ENCODE data around the gene FGR.
A peak's percentile ranks its signal among the peaks of the same experiment; 100 is the strongest.

The FGR gene

DNA sequence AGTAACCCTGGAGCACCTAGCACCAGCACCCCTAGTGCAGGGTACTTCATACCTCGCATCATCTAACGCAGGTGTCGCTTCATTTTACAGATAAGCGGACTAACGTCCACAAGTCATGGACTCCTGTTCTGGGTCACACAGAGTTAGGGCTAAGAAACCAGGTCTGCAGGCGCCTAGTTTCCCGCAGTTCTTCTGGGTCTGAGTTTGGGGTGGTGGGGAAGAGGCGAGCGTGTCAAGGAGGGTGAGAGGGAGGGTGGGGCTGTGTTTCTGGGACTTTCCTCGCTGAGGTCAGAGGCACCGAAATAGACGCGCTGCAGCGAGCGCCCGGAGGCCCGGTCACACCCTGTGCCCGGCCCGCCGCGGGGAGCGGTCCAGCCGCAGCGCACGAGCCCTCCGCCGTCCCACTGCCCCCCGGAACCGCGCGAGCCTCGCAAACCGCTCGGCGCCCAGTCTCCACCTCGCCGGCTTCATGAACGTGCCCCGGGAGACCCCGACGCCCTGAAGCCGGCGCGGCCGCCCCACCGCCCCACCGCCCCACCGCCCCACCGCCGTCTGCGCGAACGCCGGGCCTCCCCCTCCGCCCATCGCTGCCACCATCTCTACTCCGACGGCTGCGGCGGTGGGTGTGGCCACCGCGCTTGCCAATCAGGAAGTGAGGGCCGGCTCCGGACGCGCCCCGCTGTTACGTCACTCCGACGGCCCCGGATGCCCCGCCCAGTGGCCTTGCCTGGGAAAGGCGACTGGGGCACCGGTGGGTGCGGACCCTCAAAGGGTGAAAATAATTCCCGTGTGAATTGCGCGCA is 24.7 kb upstream of the FGR start:
- TF ChIP-seq, protein P1, sequence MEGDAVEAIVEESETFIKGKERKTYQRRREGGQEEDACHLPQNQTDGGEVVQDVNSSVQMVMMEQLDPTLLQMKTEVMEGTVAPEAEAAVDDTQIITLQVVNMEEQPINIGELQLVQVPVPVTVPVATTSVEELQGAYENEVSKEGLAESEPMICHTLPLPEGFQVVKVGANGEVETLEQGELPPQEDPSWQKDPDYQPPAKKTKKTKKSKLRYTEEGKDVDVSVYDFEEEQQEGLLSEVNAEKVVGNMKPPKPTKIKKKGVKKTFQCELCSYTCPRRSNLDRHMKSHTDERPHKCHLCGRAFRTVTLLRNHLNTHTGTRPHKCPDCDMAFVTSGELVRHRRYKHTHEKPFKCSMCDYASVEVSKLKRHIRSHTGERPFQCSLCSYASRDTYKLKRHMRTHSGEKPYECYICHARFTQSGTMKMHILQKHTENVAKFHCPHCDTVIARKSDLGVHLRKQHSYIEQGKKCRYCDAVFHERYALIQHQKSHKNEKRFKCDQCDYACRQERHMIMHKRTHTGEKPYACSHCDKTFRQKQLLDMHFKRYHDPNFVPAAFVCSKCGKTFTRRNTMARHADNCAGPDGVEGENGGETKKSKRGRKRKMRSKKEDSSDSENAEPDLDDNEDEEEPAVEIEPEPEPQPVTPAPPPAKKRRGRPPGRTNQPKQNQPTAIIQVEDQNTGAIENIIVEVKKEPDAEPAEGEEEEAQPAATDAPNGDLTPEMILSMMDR (IDR thresholded peaks at IDR 0.05) = no peak

DNA sequence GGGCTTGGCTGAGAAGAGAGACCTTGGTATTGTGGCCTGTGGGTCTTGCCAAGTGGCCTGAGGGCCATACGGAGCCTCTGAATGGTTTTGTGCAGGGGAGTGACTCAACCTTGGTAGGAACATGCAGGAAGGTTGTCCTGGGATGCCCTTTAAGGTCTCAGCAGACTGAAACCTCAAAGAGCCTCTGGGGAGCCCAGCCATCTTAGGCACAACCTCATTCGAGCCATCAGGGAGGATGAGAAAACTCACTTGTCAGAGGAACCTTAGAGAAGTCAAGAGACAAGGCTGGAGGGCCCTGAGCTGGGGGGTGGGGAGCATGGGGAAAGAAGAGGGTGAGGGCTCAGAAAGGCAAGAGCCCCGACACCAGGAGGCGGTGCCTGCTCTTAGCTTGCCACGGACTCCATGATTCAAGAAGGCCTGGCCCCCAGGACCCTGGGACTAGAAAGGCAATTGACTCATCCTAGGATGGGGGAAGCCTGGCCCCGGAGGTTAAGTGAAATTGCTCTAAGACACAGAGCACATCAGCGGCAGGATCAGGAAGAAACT is 24.0 kb upstream of the FGR start:
- TF ChIP-seq, protein P1 (IDR thresholded peaks at IDR 0.05) = no peak
- H3K27ac ChIP-seq = peak overlapping the region; percentile 77 to 97
- peak overlapping the region; percentile 80 for H3K4me3 ChIP-seq
- no peak for DNase-seq (ENCODE audit: low spot score)

More for the DNA sequence above, 24.7 kb upstream of the FGR start:
- DNase-seq (ENCODE audit: low spot score) = peak; percentile 93
- H3K27ac ChIP-seq = peak overlapping the region; percentile 77 to 97
- peak overlapping the region; percentile 80 for H3K4me3 ChIP-seq

DNA sequence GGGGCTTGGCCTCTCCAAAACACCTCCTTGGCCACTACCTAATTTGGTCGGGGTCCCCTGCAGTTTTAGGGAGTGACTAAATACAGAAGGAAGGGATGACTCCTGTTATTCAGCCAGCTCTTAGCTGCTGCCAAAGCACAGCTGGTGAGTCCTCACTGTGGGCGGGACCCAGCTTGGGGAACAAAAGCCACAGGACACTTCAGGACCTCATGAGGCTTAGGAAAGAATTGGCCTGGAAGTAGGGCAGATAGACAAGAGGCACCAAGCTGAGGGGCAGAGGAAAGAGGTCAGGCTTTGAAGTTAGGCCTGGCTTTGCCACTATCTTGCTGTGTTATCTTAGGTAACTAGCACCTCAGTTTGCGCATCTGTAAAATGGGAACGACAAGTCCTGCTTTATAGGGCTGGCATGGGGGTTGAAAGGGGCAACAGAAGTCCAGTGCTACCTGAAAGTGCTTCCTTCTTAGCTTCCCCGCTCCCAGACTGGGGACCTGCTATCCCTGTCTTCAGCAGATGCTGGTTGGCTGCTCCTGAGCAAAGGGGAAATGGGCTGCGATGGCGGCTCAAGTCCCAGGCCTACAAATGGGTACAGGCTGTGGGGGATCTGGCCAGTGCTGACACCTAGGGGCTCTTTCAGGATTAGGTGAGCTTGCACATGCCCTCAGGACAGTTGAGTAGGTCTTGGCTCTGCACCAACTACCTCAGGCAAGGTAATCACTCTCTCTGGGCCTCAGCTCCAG is 21.3 kb upstream of the FGR start:
- Histone ChIP-seq H3K4me3 (no peak overlapping the region), H3K27ac (peak overlapping the region; percentile 50 to 74)
- no peak for DNase-seq (ENCODE audit: low spot score)
- TF ChIP-seq, protein P1 (IDR thresholded peaks at IDR 0.05) = no peak

DNA sequence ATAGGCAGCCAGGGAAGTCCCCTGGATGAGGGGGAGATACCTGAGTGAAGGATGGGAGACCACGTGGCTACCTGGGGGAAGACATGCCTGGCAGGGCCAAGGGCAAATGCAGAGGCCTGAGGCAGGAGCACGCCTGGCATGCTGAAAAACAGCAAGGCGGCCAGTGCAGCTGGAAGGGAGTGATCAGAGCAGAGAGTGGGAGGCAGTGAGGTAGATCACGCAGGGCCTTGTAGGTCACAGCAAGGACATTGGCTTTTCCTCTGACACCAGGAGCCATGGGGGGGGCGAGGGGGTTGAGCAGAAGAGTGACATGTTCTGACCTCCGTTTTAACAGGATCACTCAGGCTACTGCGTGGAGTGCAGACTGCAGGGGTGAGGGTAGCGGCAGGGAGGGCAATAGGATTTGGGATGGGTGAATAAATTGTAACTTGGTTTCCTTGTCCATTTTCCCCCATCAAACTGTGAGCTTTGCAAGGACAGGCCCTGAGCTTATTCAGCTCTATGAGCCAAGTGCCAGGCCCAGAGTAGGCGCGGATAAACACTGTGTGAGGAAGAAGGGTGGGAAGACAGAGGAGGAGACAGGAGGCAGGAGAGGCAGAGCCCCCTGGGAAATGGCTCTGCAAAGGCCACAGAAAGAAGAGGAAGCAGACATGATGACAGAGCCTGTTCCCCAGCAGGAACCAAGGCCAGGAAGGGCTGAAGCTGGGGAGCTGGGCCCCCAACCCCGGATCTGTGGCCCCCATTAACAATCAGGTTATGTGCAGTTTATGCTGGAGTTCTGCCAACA is 20.4 kb upstream of the FGR start:
- TF ChIP-seq, protein P1 (IDR thresholded peaks at IDR 0.05) = no peak
- Histone ChIP-seq H3K27ac (peak overlapping the region; percentile 50 to 74), H3K4me3 (no peak overlapping the region)
- no peak for DNase-seq (ENCODE audit: low spot score)

DNA sequence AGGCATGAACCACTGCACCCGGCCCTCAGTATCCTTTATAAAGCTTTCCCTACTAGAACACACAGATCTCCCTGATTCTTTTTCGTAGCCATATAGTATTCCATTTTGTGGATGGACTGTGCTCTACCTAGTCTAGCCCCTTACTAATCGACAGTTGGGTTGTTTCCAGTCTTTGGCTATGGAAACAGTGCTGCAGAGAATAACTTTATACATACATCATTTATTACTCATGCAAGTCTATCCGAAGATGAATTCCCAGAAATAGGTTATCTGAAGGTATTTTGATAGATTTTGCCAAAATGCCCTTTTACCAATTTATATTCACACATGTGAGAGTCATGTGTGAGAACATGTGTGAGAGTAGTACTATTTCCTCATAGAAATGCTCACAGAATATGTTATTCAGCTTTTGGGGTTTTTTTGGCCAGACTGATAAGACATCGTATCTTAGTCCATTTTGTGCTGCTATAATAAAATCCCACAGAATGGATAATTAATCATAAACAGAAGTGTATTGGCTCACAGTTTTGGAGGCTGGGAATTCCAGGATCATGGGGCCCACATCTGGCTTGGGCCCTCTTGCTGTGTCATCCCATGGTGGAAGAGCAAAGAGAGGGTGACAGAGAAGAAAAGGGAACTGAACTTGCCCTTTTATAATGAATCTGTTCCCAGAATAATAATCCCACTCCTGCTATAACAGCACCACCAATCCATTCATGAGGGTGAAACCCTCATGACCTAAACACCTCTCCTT is 17.3 kb upstream of the FGR start:
- DNase-seq (ENCODE audit: low spot score) = no peak
- Histone ChIP-seq H3K27ac (no peak overlapping the region), H3K4me3 (no peak overlapping the region)
- TF ChIP-seq, protein P1 (IDR thresholded peaks at IDR 0.05) = no peak

DNA sequence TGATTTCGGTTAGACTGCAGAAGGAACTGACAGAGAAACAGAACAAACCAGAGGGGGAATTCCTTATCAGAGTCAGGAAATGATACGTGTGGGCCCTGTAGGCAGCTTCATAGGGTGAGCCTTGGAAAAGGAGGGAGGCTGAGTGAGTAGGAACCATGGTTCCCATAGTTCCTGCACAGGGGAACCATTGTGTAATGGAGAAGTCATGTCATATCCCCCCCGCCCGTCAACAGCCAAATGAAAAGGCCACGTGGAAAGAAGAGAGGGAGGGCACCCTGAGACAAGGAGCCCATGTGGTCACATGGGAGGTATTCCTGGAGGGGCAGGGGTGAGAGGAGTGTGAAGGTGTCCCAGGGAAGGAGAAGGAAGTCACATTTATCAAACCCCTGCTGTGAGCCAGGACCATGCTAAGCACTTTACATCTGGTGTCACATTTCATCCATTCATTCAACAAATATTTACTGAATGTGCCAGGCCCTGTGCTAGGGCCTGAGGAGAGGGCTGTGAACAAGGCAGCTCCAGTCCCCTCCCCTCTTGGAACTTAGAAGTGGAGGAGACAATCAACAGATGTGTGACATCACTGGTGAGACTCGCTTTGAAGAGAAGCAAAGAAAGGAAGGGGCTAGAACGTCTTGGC is 15.7 kb upstream of the FGR start:
- H3K27ac ChIP-seq = peak overlapping the region in 1 of 2 donors; percentile 49
- TF ChIP-seq, protein P1 (IDR thresholded peaks at IDR 0.05) = no peak
- no peak for DNase-seq (ENCODE audit: low spot score)
- no peak overlapping the region for H3K4me3 ChIP-seq

Data from coronary artery (tissue), 2 donors.